Stimulated activated CD4-positive, alpha-beta T cell treated with anti-CD3 and anti-CD28 coated beads, Interleukin-2, amount 100 ng/mL, for 24 hours (primary cell): ENCODE data around the gene UMPS.

ENCODE experiments used
- DNase-seq, 2 donors: peaks; one replicate each; pipeline ENCODE4 v3.0.0-alpha.2; 2020

Gene UMPS

DNA sequence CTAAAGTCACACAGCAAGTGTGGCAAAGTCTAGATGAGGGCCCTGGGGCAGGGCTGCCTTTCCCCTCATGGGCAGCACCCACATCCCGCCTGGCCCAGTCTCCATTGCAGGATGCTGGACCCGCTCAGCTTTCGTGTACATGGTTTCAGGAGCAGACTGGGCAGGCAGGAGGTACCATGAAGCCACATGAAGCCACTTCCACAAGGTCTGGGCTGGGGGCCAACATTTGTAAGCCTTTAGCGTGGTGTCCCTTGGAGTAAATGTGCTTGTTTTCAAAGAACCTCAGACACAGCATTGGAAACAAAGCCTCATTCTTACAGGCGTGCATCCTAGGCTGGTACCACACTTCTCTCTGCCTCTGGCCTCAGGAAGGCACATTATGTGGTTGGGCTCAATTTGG is 34.5 kb downstream of the UMPS start:
- no peak for DNase-seq

DNA sequence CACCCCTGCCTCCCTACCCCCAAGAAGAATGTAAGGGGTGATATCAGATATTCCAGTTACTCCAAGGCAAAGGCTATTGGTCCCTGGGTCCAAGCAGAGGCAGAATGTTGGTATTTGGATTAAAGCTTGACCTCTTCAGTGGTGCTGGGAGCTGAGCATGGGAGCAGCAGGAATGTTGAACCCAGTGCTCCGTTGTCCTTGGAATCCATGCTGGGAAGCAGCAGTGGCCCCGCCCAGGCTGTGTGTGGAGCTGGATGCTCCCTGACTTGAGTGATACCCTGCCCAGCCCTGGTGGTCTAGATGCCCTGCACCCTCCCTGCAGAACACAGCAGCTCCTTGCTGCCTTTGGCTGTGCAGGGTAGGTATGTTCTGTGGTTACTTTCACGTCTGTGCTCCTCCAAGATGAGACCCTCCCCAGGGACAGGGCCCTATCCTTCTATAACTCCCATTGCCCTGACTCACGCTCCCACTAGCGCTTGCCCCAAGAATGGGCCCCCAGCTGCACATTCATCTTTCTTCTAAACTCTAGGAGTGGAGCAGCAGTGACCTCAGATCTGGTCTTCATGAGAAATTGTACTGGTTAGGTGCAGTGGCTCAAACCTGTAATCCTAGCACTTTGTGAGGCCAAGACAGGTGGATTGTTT is 35.1 kb downstream of the UMPS start:
- DNase-seq = no peak

DNA sequence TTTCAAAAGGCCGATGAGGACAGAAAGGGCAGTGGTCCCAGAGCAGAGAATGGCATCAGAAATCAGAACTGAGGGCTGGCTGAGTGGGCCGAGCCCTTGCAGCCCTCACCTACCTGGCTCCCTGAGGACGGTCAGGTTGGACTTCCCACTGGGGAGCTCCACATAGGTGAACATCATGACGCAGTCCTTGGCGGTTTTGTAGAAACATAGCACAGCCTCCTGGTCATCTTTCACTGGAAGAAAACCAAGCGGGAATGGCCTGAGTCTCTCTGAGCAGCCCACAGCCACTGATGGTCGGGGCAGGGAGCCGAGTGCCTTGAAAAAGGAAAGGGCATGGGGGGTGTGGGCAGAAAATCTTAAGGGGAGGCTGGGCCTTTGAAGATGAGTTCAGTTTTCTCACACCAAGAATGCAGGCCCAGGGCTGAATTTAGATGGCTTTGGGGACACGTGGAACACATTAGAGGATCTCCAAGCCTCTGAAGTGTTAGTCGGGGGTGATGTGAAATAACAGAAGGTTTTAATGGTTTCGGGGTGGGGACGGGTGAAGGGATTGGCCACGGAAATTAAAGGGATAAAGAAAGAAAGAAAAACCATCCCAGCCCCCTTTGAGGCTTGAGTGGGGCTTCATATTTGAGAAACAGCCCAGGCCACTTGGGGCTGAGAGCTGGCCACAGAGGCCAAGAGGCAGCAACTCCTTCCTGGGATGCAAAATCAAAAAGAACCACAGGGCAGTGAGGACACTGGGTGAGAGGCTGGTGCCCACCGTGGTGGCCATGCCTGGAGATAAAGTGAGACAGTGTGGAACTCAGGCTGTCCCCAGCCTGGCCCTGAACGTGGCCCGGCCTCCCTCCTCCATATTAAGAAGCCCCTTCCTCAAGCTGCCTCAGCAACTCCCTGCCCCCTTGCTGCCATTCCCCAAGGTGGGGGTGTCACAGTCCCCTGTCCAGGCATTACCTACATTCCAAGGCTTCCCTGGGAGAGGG is 36.2 kb downstream of the UMPS start:
- DNase-seq = no peak

DNA sequence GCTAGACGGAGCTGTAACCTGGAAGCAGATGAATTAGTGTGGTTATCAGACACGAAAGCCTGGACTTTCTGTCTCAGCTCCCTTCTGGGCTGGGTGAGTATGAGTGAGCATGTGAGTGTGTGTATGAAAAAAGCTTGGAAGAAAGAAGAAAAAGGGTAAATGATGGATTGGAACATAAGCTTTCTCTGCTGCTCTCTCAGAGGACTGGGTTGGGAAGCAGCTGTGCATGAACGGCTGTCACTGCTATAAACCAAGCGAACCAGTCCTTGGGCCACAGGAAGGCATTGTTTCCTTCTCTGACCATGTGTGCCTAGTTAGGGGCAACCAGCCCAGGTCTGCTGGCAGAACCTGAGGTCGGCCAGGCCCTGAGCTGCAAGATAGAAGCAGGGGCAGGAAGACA is 37.0 kb downstream of the UMPS start:
- no peak for DNase-seq

DNA sequence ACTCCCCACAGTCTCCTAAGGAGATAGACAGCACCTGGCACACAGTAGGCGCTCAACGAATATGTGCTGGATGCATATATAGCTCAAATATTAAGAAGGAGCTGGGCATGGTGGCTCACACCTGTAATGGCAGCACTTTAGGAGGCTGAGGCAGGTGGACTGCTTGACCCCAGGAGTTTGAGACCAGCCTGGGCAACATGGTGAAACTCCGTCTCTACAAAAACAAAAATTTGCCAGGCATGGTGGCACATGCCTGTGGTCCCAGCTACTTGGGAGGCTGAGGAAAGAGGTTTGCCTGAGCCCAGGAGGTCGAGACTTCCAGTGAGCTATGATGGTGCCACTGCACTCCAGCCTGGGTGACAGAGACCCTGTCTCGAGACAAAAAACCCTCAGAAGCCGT is 37.4 kb downstream of the UMPS start:
- no peak for DNase-seq

DNA sequence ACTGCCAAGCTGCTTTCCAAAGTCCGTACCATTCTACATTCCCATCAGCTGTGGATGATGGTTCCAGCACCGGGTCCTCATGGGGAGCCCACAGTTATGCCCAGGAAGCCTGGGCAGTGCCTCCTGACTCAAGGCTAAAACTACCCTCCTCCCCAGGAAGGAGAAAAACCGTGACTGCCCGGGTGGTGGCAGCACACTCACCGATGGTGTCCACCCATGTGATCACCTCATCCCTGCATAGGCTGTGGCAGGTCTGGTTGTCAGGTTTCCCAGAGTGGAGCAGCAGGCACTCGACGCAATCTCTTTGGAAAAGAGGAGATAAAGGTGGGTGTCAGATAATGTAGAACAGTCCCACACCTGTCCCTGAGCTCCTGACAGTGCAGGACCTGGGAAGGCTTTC is 38.6 kb downstream of the UMPS start:
- DNase-seq = peak in 1 of 2 donors; percentile 31

DNA sequence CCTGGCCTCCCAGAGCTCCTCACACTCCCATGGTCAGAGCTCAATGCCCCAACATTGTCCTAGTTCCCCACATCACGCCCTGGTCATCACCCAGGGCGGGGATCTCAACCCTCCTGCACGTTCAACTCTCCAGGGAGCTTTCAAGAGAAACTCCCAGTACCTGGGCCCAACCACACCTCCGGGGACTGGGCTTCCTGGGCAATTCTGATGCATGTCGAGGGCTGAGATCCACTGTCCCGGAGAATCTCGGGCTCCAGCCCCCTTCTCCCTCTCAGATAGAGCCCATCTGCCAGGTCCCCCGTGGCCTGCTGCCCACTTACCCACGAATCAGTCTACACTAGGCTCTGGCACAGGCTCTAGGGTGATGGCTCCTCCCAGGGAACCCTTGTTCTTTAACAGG is 39.2 kb downstream of the UMPS start:
- DNase-seq = no peak

DNA sequence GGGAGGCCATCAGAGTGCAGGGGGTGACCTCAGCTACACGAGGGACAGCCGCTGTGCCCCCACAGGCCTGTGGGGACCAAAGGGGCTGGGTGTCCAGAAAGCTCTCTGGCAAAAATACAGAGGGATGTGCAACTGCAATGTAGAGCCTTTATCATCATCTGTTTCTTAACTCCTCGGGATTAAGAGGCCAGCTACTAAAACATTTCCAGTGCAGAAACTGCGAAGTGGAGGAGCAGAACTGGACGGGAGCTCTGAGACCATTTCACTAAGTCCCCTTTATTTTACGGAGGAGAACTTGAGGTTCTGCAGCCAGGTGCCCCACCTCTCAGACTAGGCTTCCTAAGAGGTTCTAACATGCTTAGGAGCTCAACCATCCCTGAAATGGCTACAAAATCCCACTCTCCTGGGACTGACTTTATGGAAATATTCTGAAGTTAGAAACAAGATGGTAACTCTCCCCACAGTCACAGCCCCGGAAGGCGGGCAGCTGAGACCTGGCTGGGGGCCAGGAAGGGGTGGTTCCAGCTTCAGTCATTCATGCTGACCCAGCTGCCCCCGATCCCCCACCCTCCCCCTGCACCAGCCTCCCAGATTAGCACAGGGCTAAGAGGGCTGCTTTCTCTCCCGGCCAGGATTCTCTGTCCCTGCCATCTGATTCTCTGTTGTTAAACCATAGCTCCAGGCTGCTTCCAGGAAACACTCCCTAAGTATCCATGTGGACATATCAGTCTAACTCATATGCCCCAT is 40.3 kb downstream of the UMPS start:
- no peak for DNase-seq

DNA sequence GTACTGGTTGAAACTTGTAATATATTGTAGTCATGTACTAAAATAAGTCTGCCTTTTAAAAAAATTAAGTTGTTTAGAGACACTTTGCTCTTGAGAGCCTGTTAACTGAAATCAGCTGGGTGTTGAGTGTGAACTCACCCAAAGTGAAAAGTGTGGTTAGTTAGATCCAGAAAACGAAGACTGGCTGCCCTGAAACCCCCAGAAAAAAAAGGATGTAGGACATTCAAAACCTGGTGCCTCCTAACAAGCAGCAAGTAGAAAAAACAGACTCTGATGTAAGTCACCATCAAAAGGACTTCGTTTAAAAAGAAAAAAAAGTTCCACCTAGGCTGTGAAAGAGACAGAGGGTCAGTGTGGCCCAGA is 40.8 kb downstream of the UMPS start:
- DNase-seq = no peak

DNA sequence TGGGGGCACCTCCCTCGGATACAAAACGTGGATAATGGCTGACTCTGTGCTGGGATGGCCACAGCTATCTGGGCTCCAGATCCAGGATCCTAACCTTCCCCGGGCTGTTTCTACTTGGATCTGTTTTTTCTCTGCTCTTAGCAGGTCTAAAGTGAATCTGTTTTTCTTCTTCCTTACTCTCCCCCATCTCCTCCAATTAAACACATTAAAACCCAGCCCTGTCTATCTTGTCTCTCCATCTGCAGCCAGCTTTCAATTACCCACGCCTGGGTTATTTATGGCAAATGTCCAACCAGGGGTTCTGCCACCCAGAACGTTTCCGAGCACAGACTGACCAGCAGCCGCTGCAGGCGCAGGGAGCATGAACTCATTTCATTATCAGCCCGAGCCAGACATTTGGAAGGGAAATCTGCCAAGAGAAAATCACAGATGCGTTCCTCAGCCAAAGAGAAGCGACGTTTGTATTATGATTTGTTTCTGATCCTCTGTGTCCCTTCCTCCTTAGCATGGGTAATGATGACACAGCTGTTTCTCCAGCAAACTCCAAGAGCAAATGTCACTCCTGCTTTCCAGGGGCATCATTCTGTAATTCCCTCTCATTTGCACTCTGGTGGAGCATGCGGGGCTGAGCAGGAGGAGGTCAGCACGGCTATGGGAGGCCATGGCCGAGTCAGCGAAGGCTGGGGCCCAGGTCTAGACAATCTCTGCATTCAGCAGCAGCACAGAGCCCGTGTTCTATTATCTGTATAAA is 42.0 kb downstream of the UMPS start:
- no peak for DNase-seq

DNA sequence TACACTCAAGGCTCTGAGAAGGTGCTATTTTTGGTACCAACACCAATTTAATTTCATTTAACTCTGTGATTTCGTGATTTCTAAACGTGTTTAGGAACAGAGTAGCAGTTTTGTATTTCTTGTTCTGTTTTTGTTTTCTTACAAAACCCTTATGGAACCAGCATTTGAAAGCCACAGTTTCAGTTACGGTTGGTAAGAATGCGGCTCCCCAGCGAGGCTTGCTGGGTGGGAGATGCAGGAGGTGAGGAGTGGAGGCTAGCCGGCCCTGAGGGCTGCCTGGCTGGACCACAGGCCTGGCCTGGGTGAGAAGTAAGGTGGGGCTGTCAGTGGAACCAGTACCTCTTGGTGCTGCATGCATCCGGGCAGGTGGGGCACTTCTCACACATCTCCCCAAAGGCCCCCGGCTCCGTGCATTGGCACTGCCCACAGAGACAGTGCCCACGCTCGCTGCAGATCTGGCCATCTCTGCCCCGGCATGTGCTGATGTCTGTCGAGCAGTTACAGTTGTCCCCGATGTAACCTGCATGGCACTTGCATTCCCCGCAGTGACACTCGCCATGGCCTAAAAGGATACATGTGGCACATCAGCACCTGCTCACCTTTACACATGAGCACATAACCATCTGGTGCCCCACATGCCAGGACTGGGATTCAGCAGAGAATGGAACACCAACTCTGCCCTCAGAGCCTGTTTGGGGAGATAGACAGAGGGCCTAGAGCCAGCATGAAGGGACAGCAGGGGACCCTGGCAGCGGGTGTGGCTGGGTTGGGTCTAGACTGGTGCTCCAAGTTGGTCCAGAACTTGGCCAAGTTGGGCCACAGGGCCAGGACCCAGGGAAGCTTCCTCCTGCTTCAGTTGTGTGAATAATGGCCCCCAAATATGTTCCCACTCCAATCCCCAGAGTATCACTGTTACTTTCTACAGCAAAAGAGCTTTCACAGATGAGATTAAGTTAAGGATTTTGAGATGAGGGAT is 43.4 kb downstream of the UMPS start:
- DNase-seq = no peak

DNA sequence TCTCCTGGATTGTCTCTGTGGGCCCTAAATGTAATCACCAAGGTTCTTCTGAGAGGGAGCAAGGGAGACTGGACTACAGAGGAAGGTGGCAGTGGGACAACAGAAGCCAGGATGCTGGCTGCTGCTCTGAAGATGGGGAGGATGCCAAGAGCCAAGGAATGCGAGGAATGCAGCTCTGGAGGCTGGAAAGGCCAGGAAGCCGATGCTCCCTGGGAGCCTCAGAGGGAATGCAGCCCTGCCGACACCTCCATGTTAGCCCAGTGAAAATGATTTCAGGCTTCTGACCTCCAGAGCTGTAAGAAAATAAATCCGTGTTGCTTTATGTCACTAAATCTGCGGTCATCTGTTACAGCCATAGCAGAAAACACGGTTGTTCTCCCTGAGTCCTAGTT is 44.1 kb downstream of the UMPS start:
- no peak for DNase-seq

DNA sequence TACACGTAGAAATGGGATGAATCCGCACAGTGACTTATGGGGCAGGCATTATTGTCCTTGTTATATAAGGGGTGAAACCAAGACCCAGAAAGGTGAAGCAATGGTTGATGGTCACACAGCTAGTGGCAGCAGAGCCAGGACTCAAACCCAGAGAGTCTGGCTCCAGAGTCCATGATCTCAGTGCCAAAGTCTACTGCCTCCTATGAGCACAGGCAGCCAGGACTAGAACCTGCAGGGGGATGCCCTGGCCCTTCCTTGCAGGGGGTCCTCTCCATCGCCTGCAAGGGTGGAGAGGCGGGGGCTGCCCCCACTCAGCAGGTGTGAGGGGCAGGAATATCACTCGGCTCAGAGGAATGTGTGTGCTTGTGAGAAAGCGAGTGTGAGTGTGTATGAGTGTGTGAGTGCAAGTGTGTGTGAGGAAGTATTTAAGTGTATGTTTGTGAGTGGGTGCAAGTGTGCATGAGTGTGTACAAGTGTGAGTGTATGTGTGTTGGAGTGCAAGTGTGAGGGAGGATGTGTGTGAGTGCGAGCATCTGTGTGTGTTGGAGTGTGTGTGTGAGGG is 44.7 kb downstream of the UMPS start:
- DNase-seq = no peak

DNA sequence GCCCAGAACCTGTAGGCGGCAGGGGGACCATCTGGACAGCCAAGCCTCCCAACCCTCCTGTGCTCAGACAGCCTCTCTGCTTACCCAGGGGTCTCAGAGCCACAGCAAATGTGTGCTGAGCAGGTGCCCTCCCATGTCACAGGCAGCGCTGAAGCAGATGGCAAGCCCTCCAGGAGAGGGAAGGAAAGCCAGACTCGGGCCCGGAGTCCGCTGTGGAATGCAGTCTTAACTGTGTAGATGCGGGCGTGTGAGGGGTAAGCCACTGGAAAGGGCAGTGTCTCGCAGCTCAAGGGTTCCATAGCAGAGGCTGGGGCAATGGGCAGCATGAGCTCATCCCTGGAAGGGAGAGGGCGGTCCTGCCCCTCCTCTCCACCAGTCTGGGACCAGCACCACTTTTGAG is 45.6 kb downstream of the UMPS start:
- DNase-seq = no peak

DNA sequence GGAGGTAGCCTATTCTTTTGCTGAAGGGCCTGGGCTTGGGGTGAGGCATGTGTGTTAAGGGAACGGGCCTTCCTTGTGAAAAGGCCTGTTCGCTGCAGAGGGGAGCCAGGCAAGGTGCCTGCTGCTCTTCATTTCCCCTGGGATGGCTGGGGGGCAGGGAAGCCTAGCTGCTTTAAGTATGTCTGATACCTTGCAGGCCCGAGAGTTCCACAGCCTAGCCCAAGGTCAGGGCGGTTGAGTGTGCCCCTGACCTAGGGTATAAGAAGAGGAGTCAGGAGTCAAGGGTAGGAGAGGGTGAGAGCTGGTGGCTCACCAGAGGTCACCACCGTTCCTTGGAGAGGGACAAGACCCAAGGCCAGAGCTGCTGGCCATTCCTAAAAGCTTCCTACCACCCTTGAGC is 46.6 kb downstream of the UMPS start:
- no peak for DNase-seq

DNA sequence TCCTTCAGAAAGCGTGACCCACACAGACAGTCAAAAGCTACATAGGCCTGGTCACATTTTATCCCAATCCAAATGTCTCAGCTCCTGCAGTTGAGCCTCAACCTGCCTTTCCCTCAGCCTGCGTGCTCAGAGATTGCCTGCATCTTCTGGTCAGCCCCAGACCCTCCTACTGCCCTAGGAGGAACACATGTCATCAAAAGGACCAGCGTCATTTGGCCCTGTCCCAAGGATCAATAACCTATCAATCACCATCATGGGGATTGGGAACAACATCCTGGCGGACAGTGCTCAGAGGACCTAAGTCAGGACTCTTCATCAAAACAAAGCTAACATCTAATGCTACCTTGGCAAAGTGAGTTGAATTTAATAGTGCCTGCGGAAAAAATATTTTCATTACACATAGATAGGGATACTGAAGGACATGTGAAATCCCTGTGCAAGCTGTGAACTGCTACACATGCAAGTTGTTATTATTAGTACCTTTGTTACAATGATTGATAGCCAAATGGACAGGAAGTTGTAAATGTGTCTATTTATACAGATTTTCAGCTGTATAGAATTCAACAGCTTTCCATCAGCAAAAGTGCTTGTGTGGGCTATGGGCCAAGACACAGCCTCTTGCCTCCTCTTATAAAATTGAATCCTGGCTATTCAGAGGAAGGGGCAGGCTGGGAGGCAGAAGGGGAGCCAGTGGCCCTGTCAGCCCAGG is 47.7 kb downstream of the UMPS start:
- DNase-seq = no peak

DNA sequence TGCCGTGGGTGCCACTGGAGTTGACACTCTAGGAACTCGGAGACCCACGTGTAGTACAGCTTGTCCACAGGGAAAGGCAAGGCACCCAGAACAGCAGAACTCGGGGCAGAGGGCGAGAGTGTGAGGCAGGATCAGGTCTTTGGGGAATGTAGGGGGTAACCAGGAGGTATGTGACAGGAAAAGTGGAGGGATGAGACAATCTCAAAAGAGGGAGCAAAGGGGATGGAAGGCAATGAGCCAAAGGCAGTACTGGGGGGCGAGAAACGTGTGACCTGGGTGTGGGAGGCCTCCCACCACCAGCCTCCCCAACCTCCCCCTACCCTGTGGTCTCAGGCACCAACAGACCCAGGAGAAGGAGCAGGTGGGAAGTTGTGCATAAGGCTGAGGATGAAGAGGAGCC is 48.9 kb downstream of the UMPS start:
- DNase-seq = no peak

DNA sequence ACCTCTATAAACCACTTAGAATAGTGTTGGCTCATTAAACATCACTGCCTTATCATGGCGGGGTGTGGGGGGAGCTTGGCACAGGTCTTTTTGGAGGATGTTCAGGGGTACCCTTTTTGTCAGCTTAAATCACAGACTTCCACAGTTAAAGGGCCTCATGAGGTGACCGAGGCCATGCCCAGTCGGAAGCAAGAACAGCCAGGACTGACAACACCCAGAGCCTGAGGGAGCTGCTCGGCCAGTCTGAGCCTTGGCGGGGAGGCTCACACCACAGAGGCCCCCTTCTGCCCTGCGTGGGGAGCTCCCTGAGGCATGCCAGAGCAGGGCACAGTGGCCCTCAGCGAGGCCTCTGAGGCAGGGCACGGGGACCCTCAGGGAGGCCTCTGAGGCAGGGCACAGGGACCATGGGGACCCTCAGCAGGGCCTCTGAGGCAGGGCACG is 49.5 kb downstream of the UMPS start:
- no peak for DNase-seq

DNA sequence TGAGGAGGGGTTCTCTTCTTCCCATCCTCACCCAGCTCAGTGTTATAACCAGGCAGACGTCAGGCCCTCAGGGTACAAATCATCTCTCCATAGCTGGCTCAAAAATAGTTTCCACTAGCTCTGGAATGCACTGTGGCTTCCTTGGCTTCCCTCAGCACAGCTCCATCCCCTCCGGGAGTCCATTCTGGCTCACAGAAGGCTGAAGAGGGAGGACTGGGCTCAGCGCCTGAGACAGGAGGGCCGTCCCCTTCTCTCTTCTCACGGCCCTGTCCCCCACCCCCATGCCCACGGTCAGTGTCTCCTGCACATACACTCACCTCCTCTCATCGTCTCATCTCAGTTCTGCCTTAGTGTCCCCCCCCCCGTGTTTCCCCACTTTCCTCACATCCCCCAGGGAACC is 50.1 kb downstream of the UMPS start:
- DNase-seq = no peak

DNA sequence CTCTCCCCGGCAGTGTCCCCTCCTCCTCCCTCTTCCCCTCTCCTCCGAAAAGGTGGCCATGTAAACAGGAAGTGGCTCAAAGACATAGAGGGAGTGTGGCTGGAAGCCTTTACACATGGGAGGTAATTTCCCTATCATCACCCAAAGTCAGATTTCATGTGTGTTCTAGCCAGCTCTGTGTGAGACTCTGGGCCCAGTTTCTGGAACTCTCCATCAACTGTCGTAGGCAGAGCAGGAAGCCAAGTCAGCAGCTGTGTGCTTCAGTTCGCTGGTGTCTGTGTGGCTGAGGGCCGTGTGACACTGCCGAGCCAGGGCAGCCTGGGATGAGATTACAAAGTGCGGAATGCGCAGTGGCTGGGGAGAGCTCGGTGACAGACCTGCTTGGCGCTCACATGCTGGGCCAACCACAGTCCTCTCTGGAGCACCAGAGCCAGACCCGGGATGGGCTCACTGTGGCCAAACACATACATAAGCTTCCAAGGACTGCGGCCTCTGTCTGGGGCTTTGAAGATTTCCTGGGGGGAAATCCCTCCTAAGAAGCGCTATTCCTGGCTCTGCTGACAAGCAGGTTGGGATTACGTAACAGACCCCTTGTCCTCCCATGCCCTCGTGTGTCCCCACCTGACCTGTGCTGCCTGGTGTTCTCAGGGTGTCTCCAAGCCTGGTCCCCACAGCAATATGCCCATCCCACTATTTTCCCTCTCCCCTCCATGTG is 50.7 kb downstream of the UMPS start:
- DNase-seq = no peak
